ENCODE data around the gene CCDC88B.

CCDC88B gene

GRCh38 chr11:64379817-64380709, 40.1 kb downstream of the CCDC88B start:
- TF ChIP-seq ZFX (IDR thresholded peaks at IDR 0.05; ENCODE audit: borderline replicate concordance) (no peak), CTCF (IDR thresholded peaks at IDR 0.05) (no peak)
- H3K27ac ChIP-seq: no peak overlapping the region

- TF ChIP-seq ZFX (IDR thresholded peaks at IDR 0.05; ENCODE audit: borderline replicate concordance): no peak
- no peak for TF ChIP-seq CTCF (IDR thresholded peaks at IDR 0.05)
Measured at GRCh38 chr11:64381350-64381749, 41.3 kb downstream of the CCDC88B start.

DNA sequence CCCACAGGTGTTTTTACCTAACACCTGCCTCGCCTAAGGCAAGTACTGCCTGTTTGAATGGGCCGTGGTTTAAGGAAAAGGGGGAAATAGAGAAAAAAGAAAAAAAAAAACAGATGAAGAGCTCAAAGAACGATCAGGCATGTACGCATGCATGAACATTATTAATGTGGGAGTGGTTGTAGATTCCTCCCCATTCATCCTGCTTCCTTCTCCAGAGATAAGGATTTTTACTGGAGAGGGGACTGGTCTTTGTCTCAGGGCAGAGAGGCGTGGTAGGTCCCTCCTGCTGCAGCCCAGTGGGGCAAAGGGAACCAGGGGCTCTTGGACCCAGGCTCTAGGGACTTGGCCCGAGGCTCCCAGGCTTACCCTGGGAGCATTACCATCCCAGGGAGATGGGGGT, 42.0 kb downstream of the CCDC88B start:
- no peak overlapping the region for H3K27ac ChIP-seq
- TF ChIP-seq CTCF (IDR thresholded peaks at IDR 0.05) (no peak), ZFX (IDR thresholded peaks at IDR 0.05; ENCODE audit: borderline replicate concordance) (no peak)

More at GRCh38 chr11:64381350-64381749, 41.3 kb downstream of the CCDC88B start:
- no peak overlapping the region for H3K27ac ChIP-seq

DNA sequence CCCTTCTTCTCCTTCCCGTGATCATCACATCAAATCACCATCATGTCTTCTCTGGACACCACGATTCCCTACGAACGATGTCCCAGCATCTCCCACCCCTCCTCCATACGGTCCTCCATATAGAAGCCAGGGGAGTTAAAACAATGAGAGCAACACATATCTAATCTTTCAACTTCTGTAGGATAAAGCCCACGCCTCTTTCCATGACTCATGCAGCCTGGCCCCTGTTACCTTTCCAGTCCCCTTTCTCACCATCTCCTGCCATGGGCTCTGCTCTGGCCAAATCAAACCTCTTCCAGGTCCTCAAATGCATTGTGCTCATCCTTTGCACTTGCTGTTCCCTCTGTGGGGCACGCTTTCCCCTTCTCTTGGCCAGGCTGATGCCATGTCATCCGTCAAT, 42.6 kb downstream of the CCDC88B start:
- no peak overlapping the region for H3K27ac ChIP-seq
- TF ChIP-seq ZFX (IDR thresholded peaks at IDR 0.05; ENCODE audit: borderline replicate concordance) (no peak), CTCF (IDR thresholded peaks at IDR 0.05) (no peak)

DNA sequence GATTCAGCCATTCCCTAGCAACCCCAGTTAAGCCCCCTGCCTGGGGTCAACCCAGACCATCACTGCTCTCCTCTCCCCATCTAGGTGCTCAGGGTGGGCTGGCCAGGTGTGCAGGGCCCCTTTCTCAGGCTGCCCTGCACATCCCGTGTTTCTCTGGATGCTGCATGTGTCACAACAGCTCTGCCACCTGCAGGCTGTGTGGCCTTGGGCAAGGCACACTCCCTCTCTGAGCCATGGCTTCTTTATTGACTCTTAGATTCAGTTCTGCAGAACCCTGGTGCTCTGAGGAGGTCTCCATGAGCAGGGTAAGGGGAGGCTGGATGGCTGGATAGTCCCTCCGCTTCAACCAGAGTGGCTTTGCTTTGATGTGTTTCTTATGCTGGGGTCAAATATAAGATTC, 43.6 kb downstream of the CCDC88B start:
- no peak for TF ChIP-seq ZFX (IDR thresholded peaks at IDR 0.05; ENCODE audit: borderline replicate concordance)
- no peak for TF ChIP-seq CTCF (IDR thresholded peaks at IDR 0.05)
- H3K27ac ChIP-seq: no peak overlapping the region

- TF ChIP-seq CTCF (IDR thresholded peaks at IDR 0.05) (no peak), ZFX (IDR thresholded peaks at IDR 0.05; ENCODE audit: borderline replicate concordance) (no peak)
Measured at GRCh38 chr11:64384028-64384737, 44.2 kb downstream of the CCDC88B start.

More at GRCh38 chr11:64384028-64384737, 44.2 kb downstream of the CCDC88B start:
- no peak overlapping the region for H3K27ac ChIP-seq

Data from 22Rv1 (cell line).